WERI-Rb-1 (cell line): ENCODE data around the gene TOX2.

ENCODE experiments used
- DNase-seq: peaks from one replicate; pipeline ENCODE4 v3.0.0-alpha.2; 2020
- H3K27ac ChIP-seq: fragments of 250-450 bp; sonication (Bioruptor Pico); 2 replicates; pipeline ENCODE4 v1.5.1; 2020; ENCODE audit warnings: mild to moderate bottlenecking, moderate library complexity
- H3K27me3 ChIP-seq: fragments of 250-450 bp; sonication (Bioruptor Pico); 2 replicates; pipeline ENCODE4 v1.5.1; 2021; ENCODE audit warnings: mild to moderate bottlenecking, low read depth, moderate library complexity; ENCODE audit not compliant: insufficient read depth, severe bottlenecking
- H3K36me3 ChIP-seq: fragments of 250-450 bp; sonication (Bioruptor Pico); 2 replicates; pipeline ENCODE4 v1.5.1; 2020; ENCODE audit warnings: mild to moderate bottlenecking, moderate library complexity
- H3K4me3 ChIP-seq: 2 replicates; pipeline ENCODE4 v1.5.1; 2011; ENCODE audit warnings: low read depth, mild to moderate bottlenecking, control low read depth, low read length
- H3K9me3 ChIP-seq: fragments of 250-450 bp; sonication (Bioruptor Pico); 2 replicates; pipeline ENCODE4 v1.5.1; 2021; ENCODE audit warnings: mild to moderate bottlenecking, moderate library complexity; ENCODE audit not compliant: severe bottlenecking
- CTCF ChIP-seq: IDR thresholded peaks from 2 replicates; pipeline ENCODE4 v1.5.1; 2011; ENCODE audit warnings: low read depth, mild to moderate bottlenecking, control low read depth, inconsistent platforms, low read length

The TOX2 gene

GRCh38 chr20:44109951-44110361 is 195.3 kb downstream of the TOX2 start:
- TF ChIP-seq CTCF = peak; percentile 59
- no peak overlapping the region for H3K4me3 ChIP-seq
- H3K36me3 ChIP-seq = no peaks in the 10 kb centered on the region
- no peak overlapping the region for H3K27ac ChIP-seq
- peaks cover 10% of the 10 kb centered on the region for H3K9me3 ChIP-seq
- peaks cover 17% of the 10 kb centered on the region for H3K27me3 ChIP-seq
- no peak for DNase-seq

- DNase-seq = no peak
- peaks cover 14% of the 10 kb centered on the region for H3K27me3 ChIP-seq
- no peak overlapping the region for H3K4me3 ChIP-seq
- H3K9me3 ChIP-seq = peaks cover 10% of the 10 kb centered on the region
- H3K36me3 ChIP-seq = no peaks in the 10 kb centered on the region
- no peak overlapping the region for H3K27ac ChIP-seq
- TF ChIP-seq CTCF = no peak
Measured at GRCh38 chr20:44110816-44111568, 196.3 kb downstream of the TOX2 start.

GRCh38 chr20:44111712-44112335 is 197.2 kb downstream of the TOX2 start:
- Histone ChIP-seq H3K4me3 (no peak overlapping the region), H3K9me3 (peaks cover 10% of the 10 kb centered on the region), H3K36me3 (no peaks in the 10 kb centered on the region), H3K27me3 (peaks cover 17% of the 10 kb centered on the region), H3K27ac (no peak overlapping the region)
- no peak for TF ChIP-seq CTCF
- DNase-seq = no peak

- Histone ChIP-seq H3K9me3 (peaks cover 8% of the 10 kb centered on the region), H3K27ac (no peak overlapping the region), H3K4me3 (no peak overlapping the region), H3K27me3 (peaks cover 13% of the 10 kb centered on the region), H3K36me3 (no peaks in the 10 kb centered on the region)
- TF ChIP-seq CTCF = no peak
- no peak for DNase-seq
Measured at GRCh38 chr20:44112456-44112855, 197.8 kb downstream of the TOX2 start.

GRCh38 chr20:44112889-44113617 is 198.4 kb downstream of the TOX2 start:
- H3K4me3 ChIP-seq = no peak overlapping the region
- no peak for TF ChIP-seq CTCF
- peaks cover 3% of the 10 kb centered on the region for H3K9me3 ChIP-seq
- H3K27me3 ChIP-seq = peaks cover 13% of the 10 kb centered on the region
- no peak overlapping the region for H3K27ac ChIP-seq
- DNase-seq = no peak
- no peaks in the 10 kb centered on the region for H3K36me3 ChIP-seq
